Measurements from ENCODE around the gene EDAR. TPM values are rescaled to one million over a fixed set of nuclear protein-coding genes. Genes with fewer than 3 reads are reported as not detected.

EDAR gene
- total and polyA plus RNA-seq, 3 experiments from 2014 or later, result 0.07 to 0.64 (median 0.16) TPM

- DNase-seq, result no peak
- Histone ChIP-seq H3K4me1 (ENCODE audit: insufficient read depth, low read length) (no peaks in the 10 kb centered on the region), H3K27ac (ENCODE audit: low read depth, low read length) (no peak overlapping the region), H3K27me3 (ENCODE audit: insufficient read depth, low read length, poor library complexity, severe bottlenecking) (no peaks in the 10 kb centered on the region), H3K9me3 (ENCODE audit: low read length) (no peaks in the 10 kb centered on the region), H3K4me3 (ENCODE audit: low read length) (no peak overlapping the region), H3K36me3 (ENCODE audit: insufficient read depth, low read length) (no peaks in the 10 kb centered on the region)
- CTCF ChIA-PET, result no interaction called here
- Mint-ChIP-seq H3K36me3 (peaks cover 5 to 40% (median 7%) of the 10 kb centered on the region in 3 donors), H3K4me3 (no peak overlapping the region), H3K27ac (no peak overlapping the region), H3K4me1 (no peaks in the 10 kb centered on the region), H3K27me3 (peaks cover 0 to 2% of the 10 kb centered on the region in 2 donors), H3K9me3 (peaks cover 3 to 21% (median 13%) of the 10 kb centered on the region in 5 donors)
- POLR2A ChIA-PET, result no interaction called here
These were observed 110.7 kb downstream of the EDAR start for GRCh38 chr2:108878276-108878675.

- H3K4me3 ChIP-seq (ENCODE audit: low read length), result no peak overlapping the region
- Mint-ChIP-seq H3K4me3 (no peak overlapping the region), H3K9me3 (peaks cover 3 to 17% (median 11%) of the 10 kb centered on the region in 5 donors), H3K36me3 (peaks cover 5 to 41% (median 7%) of the 10 kb centered on the region in 3 donors), H3K27me3 (peaks cover 0 to 2% of the 10 kb centered on the region in 2 donors), H3K4me1 (no peaks in the 10 kb centered on the region), H3K27ac (no peak overlapping the region)
- no peaks in the 10 kb centered on the region for H3K27me3 ChIP-seq (ENCODE audit: insufficient read depth, low read length, poor library complexity, severe bottlenecking)
- no peaks in the 10 kb centered on the region for H3K4me1 ChIP-seq (ENCODE audit: insufficient read depth, low read length)
- ChIA-PET POLR2A (no interaction called here), CTCF (no interaction called here)
- H3K27ac ChIP-seq (ENCODE audit: low read depth, low read length), result no peak overlapping the region
- H3K9me3 ChIP-seq (ENCODE audit: low read length), result no peaks in the 10 kb centered on the region
- DNase-seq, result no peak
- no peaks in the 10 kb centered on the region for H3K36me3 ChIP-seq (ENCODE audit: insufficient read depth, low read length)
These were observed 111.5 kb downstream of the EDAR start for GRCh38 chr2:108877506-108877905.

GRCh38 chr2:108870069-108870644 is 118.9 kb downstream of the EDAR start:
- Mint-ChIP-seq H3K36me3 (peaks cover 17 to 71% (median 31%) of the 10 kb centered on the region in 3 donors), H3K4me3 (no peak overlapping the region), H3K4me1 (no peaks in the 10 kb centered on the region), H3K9me3 (peaks cover 18 to 29% (median 27%) of the 10 kb centered on the region in 5 donors), H3K27ac (no peak overlapping the region), H3K27me3 (no peaks in the 10 kb centered on the region)
- no peaks in the 10 kb centered on the region for H3K27me3 ChIP-seq (ENCODE audit: insufficient read depth, low read length, poor library complexity, severe bottlenecking)
- ChIA-PET CTCF (no interaction called here), POLR2A (no interaction called here)
- H3K36me3 ChIP-seq (ENCODE audit: insufficient read depth, low read length), result peaks cover 6% of the 10 kb centered on the region
- no peak overlapping the region for H3K4me3 ChIP-seq (ENCODE audit: low read length)
- no peak for DNase-seq
- H3K4me1 ChIP-seq (ENCODE audit: insufficient read depth, low read length), result no peaks in the 10 kb centered on the region
- peaks cover 8% of the 10 kb centered on the region for H3K9me3 ChIP-seq (ENCODE audit: low read length)
- H3K27ac ChIP-seq (ENCODE audit: low read depth, low read length), result no peak overlapping the region

- CTCF ChIA-PET, result no interaction called here
These were observed 119.5 kb downstream of the EDAR start for GRCh38 chr2:108869542-108869941.

GRCh38 chr2:108868911-108869310 is 120.1 kb downstream of the EDAR start:
- no peaks in the 10 kb centered on the region for H3K27me3 Mint-ChIP-seq

More at GRCh38 chr2:108869542-108869941, 119.5 kb downstream of the EDAR start:
- no peaks in the 10 kb centered on the region for H3K27me3 ChIP-seq (ENCODE audit: insufficient read depth, low read length, poor library complexity, severe bottlenecking)
- peaks cover 17 to 66% (median 31%) of the 10 kb centered on the region in 3 donors for H3K36me3 Mint-ChIP-seq
- peaks cover 8% of the 10 kb centered on the region for H3K9me3 ChIP-seq (ENCODE audit: low read length)
- H3K27me3 Mint-ChIP-seq, result no peaks in the 10 kb centered on the region
- no peak overlapping the region for H3K27ac ChIP-seq (ENCODE audit: low read depth, low read length)
- H3K4me1 ChIP-seq (ENCODE audit: insufficient read depth, low read length), result no peaks in the 10 kb centered on the region
- POLR2A ChIA-PET, result no interaction called here
- no peaks in the 10 kb centered on the region for H3K4me1 Mint-ChIP-seq
- peaks cover 6% of the 10 kb centered on the region for H3K36me3 ChIP-seq (ENCODE audit: insufficient read depth, low read length)
- peaks cover 18 to 29% (median 27%) of the 10 kb centered on the region in 5 donors for H3K9me3 Mint-ChIP-seq
- no peak for DNase-seq
- no peak overlapping the region for H3K27ac Mint-ChIP-seq
- no peak overlapping the region for H3K4me3 ChIP-seq (ENCODE audit: low read length)
- no peak overlapping the region for H3K4me3 Mint-ChIP-seq

GRCh38 chr2:108866041-108866440 is 123.0 kb downstream of the EDAR start:
- H3K27ac ChIP-seq (ENCODE audit: low read depth, low read length), result no peak overlapping the region

More at GRCh38 chr2:108868911-108869310, 120.1 kb downstream of the EDAR start:
- CTCF ChIA-PET, result no interaction called here
- Mint-ChIP-seq H3K4me3 (no peak overlapping the region), H3K9me3 (peaks cover 18 to 29% (median 27%) of the 10 kb centered on the region in 5 donors), H3K36me3 (peaks cover 15 to 60% (median 28%) of the 10 kb centered on the region in 3 donors), H3K27ac (no peak overlapping the region), H3K4me1 (no peaks in the 10 kb centered on the region)
- Histone ChIP-seq H3K9me3 (ENCODE audit: low read length) (peaks cover 8% of the 10 kb centered on the region), H3K4me3 (ENCODE audit: low read length) (no peak overlapping the region), H3K36me3 (ENCODE audit: insufficient read depth, low read length) (peaks cover 6% of the 10 kb centered on the region), H3K4me1 (ENCODE audit: insufficient read depth, low read length) (no peaks in the 10 kb centered on the region), H3K27ac (ENCODE audit: low read depth, low read length) (no peak overlapping the region), H3K27me3 (ENCODE audit: insufficient read depth, low read length, poor library complexity, severe bottlenecking) (no peaks in the 10 kb centered on the region)
- DNase-seq, result no peak
- POLR2A ChIA-PET, result no interaction called here

GRCh38 chr2:108858894-108859293 is 130.1 kb downstream of the EDAR start:
- DNase-seq, result no peak
- Histone ChIP-seq H3K36me3 (ENCODE audit: insufficient read depth, low read length) (no peaks in the 10 kb centered on the region), H3K27ac (ENCODE audit: low read depth, low read length) (no peak overlapping the region), H3K27me3 (ENCODE audit: insufficient read depth, low read length, poor library complexity, severe bottlenecking) (no peaks in the 10 kb centered on the region), H3K4me3 (ENCODE audit: low read length) (no peak overlapping the region), H3K4me1 (ENCODE audit: insufficient read depth, low read length) (no peaks in the 10 kb centered on the region), H3K9me3 (ENCODE audit: low read length) (no peaks in the 10 kb centered on the region)
- CTCF ChIA-PET, result interaction anchor here (0.9 kb wide), 1 partner anchor 651 kb away, joined by 3 read pairs; no protein-coding TSS in a partner anchor
- no peaks in the 10 kb centered on the region for H3K9me3 Mint-ChIP-seq
- no peak overlapping the region for H3K4me3 Mint-ChIP-seq
- H3K27ac Mint-ChIP-seq, result peak overlapping the region in 1 of 8 donors; percentile 52
- peaks cover 0 to 4% (median 0%) of the 10 kb centered on the region in 3 donors for H3K4me1 Mint-ChIP-seq
- no peaks in the 10 kb centered on the region for H3K27me3 Mint-ChIP-seq
- POLR2A ChIA-PET, result interaction anchor here (0.6 kb wide), 1 partner anchor 122 kb away, joined by 9 read pairs; no protein-coding TSS in a partner anchor
- peaks cover 2 to 9% (median 4%) of the 10 kb centered on the region in 3 donors for H3K36me3 Mint-ChIP-seq

More at GRCh38 chr2:108866041-108866440, 123.0 kb downstream of the EDAR start:
- no peak for DNase-seq
- Mint-ChIP-seq H3K4me3 (no peak overlapping the region), H3K9me3 (peaks cover 18 to 24% (median 22%) of the 10 kb centered on the region in 5 donors), H3K27ac (no peak overlapping the region), H3K36me3 (peaks cover 11 to 50% (median 27%) of the 10 kb centered on the region in 3 donors), H3K27me3 (no peaks in the 10 kb centered on the region), H3K4me1 (no peaks in the 10 kb centered on the region)
- peaks cover 8% of the 10 kb centered on the region for H3K9me3 ChIP-seq (ENCODE audit: low read length)
- H3K27me3 ChIP-seq (ENCODE audit: insufficient read depth, low read length, poor library complexity, severe bottlenecking), result no peaks in the 10 kb centered on the region
- no peak overlapping the region for H3K4me3 ChIP-seq (ENCODE audit: low read length)
- ChIA-PET CTCF (no interaction called here), POLR2A (no interaction called here)
- H3K4me1 ChIP-seq (ENCODE audit: insufficient read depth, low read length), result no peaks in the 10 kb centered on the region
- H3K36me3 ChIP-seq (ENCODE audit: insufficient read depth, low read length), result peaks cover 6% of the 10 kb centered on the region

- CTCF ChIA-PET, result interaction anchor here (1.4 to 3.5 kb wide), 3 partner anchors 12 to 655 kb away, joined by 4 to 21 read pairs (median 5); no protein-coding TSS in a partner anchor
- DNase-seq, result peak in 2 of 5 donors; percentile 11 to 41
- no peaks in the 10 kb centered on the region for H3K27me3 Mint-ChIP-seq
- H3K4me1 Mint-ChIP-seq, result peaks cover 0 to 4% (median 0%) of the 10 kb centered on the region in 3 donors
- H3K27ac ChIP-seq (ENCODE audit: low read depth, low read length), result no peak overlapping the region
- H3K9me3 ChIP-seq (ENCODE audit: low read length), result no peaks in the 10 kb centered on the region
- no peaks in the 10 kb centered on the region for H3K9me3 Mint-ChIP-seq
- no peaks in the 10 kb centered on the region for H3K27me3 ChIP-seq (ENCODE audit: insufficient read depth, low read length, poor library complexity, severe bottlenecking)
- no peak overlapping the region for H3K4me3 Mint-ChIP-seq
- H3K36me3 Mint-ChIP-seq, result peaks cover 5 to 12% (median 6%) of the 10 kb centered on the region in 3 donors
- POLR2A ChIA-PET, result no interaction called here
- H3K27ac Mint-ChIP-seq, result peak overlapping the region in 1 of 8 donors; percentile 4
- H3K4me3 ChIP-seq (ENCODE audit: low read length), result no peak overlapping the region
- H3K36me3 ChIP-seq (ENCODE audit: insufficient read depth, low read length), result no peaks in the 10 kb centered on the region
- H3K4me1 ChIP-seq (ENCODE audit: insufficient read depth, low read length), result no peaks in the 10 kb centered on the region
These were observed 133.8 kb downstream of the EDAR start for GRCh38 chr2:108855194-108855593.
